IMR-90 (cell line): ENCODE data around the gene UBXN1. TPM values are rescaled to one million over a fixed set of nuclear protein-coding genes. Genes with fewer than 3 reads are reported as not detected.

Source experiments
- ATAC-seq: fragments of 200-7000 bp; cut with Tn5 transposase; 2 replicates; pipeline ENCODE4 v1.9.1; 2020; ENCODE audit warnings: low read depth, mild to moderate bottlenecking, moderate library complexity
- BruUV-seq: library from RNA; stranded (reverse); fragments of 400-500 nt; replicated peaks from 2 replicates; lab custom pipeline; 2021; lab: Mats Ljungman, UMichigan
- CTCF ChIA-PET: fragments of 300-600 bp; formaldehyde crosslinking; extraction: SDS; loops from one replicate; lab custom pipeline; 2021; ENCODE audit warnings: antibody characterized with exemption; lab: Yijun Ruan, JAX
- POLR2A ChIA-PET: fragments of 300-600 bp; sonication (Branson Sonifier 250); formaldehyde crosslinking; loops from one replicate; lab custom pipeline; 2022; ENCODE audit warnings: antibody characterized with exemption; ENCODE audit not compliant: unreplicated experiment; lab: Charles Lee
- DNase-seq: peaks from one replicate; pipeline ENCODE4 v3.0.0; 2013
- H2AFZ ChIP-seq: replicated peaks from 2 replicates; pipeline ENCODE3; 2013; ENCODE audit warnings: low read length, mild to moderate bottlenecking; ENCODE audit not compliant: poor library complexity
- H2AK5ac ChIP-seq: 2 replicates; pipeline ENCODE4 v1.6.1; 2013; ENCODE audit warnings: low read depth, low read length, inconsistent platforms
- H2AK9ac ChIP-seq: replicated peaks from 2 replicates; pipeline ENCODE3; 2013; ENCODE audit warnings: mild to moderate bottlenecking, low read depth, low read length, moderate library complexity; ENCODE audit not compliant: poor library complexity
- H2BK120ac ChIP-seq: 2 replicates; pipeline ENCODE4 v1.6.1; 2013; ENCODE audit warnings: low read depth, low read length, inconsistent platforms
- H2BK15ac ChIP-seq: 3 replicates; pipeline ENCODE4 v1.6.1; 2013; ENCODE audit warnings: low read depth, low read length, inconsistent platforms
- H2BK20ac ChIP-seq: 2 replicates; pipeline ENCODE4 v1.6.1; 2013; ENCODE audit warnings: low read depth, mild to moderate bottlenecking, inconsistent platforms, low read length, moderate library complexity
- H2BK5ac ChIP-seq: 2 replicates; pipeline ENCODE4 v1.6.1; 2013; ENCODE audit warnings: mild to moderate bottlenecking, low read depth, low read length, inconsistent platforms; ENCODE audit not compliant: poor library complexity, severe bottlenecking
- H3K14ac ChIP-seq: replicated peaks from 2 replicates; pipeline ENCODE4 v1.6.1; 2013; ENCODE audit warnings: low read depth, low read length, inconsistent platforms
- H3K18ac ChIP-seq: 2 replicates; pipeline ENCODE4 v1.6.1; 2013; ENCODE audit warnings: low read depth, low read length, control low read depth
- H3K23ac ChIP-seq: 2 replicates; pipeline ENCODE4 v1.6.1; 2013; ENCODE audit warnings: low read depth, low read length, inconsistent platforms
- H3K27ac ChIP-seq: 2 replicates; pipeline ENCODE4 v1.5.1; 2013; ENCODE audit warnings: mild to moderate bottlenecking, control low read depth, low read length; ENCODE audit not compliant: insufficient read depth
- H3K27me3 ChIP-seq: 2 replicates; pipeline ENCODE4 v1.6.1; 2013; ENCODE audit warnings: low read length; ENCODE audit not compliant: control insufficient read depth, insufficient read depth
- H3K36me3 ChIP-seq: 2 replicates; pipeline ENCODE4 v1.6.1; 2013; ENCODE audit warnings: low read length, mixed read lengths; ENCODE audit not compliant: control insufficient read depth, insufficient read depth
- H3K4ac ChIP-seq: 2 replicates; pipeline ENCODE4 v1.6.1; 2013; ENCODE audit warnings: low read depth, low read length, inconsistent platforms
- H3K4me1 ChIP-seq: 2 replicates; pipeline ENCODE4 v1.6.1; 2013; ENCODE audit warnings: low read length, mixed read lengths; ENCODE audit not compliant: control insufficient read depth, insufficient read depth
- H3K4me2 ChIP-seq: 2 replicates; pipeline ENCODE4 v1.6.1; 2013; ENCODE audit warnings: low read depth, mild to moderate bottlenecking, control low read depth, low read length, moderate library complexity
- H3K4me3 ChIP-seq: 2 replicates; pipeline ENCODE4 v1.5.1; 2013; ENCODE audit warnings: low read depth, mild to moderate bottlenecking, control low read depth, low read length, moderate library complexity; ENCODE audit not compliant: insufficient read depth
- H3K56ac ChIP-seq: 2 replicates; pipeline ENCODE4 v1.6.1; 2013; ENCODE audit warnings: low read length, inconsistent platforms; ENCODE audit not compliant: insufficient read depth; ENCODE audit errors: extremely low read depth
- H3K79me1 ChIP-seq, 2 experiments: 2 replicates each; pipeline ENCODE4 v1.6.1; 2013; ENCODE audit warnings: low read length in 2 of 2, inconsistent platforms in 1 of 2, low read depth in 1 of 2
- H3K9ac ChIP-seq: 2 replicates; pipeline ENCODE4 v1.6.1; 2013; ENCODE audit warnings: low read depth, low read length, control low read depth
- H3K9me1 ChIP-seq: 2 replicates; pipeline ENCODE4 v1.6.1; 2013; ENCODE audit warnings: low read length, inconsistent platforms; ENCODE audit not compliant: insufficient read depth
- H3K9me3 ChIP-seq: 2 replicates; pipeline ENCODE4 v1.6.1; 2013; ENCODE audit warnings: low read length; ENCODE audit not compliant: control insufficient read depth, insufficient read depth
- H4K20me1 ChIP-seq: 2 replicates; pipeline ENCODE4 v1.6.1; 2013; ENCODE audit warnings: low read length, inconsistent platforms; ENCODE audit not compliant: insufficient read depth
- H4K5ac ChIP-seq: 2 replicates; pipeline ENCODE4 v1.6.1; 2013; ENCODE audit warnings: mild to moderate bottlenecking, low read depth, low read length, control low read depth
- H4K8ac ChIP-seq, 2 experiments: 2 replicates each; pipeline ENCODE4 v1.6.1; 2013; ENCODE audit warnings: low read depth in 2 of 2, low read length in 2 of 2, control low read depth in 1 of 2, inconsistent platforms in 1 of 2
- H4K91ac ChIP-seq: 2 replicates; pipeline ENCODE4 v1.6.1; 2013; ENCODE audit warnings: low read depth, low read length, inconsistent platforms; ENCODE audit not compliant: insufficient read depth
- CEBPB ChIP-seq: IDR thresholded peaks from 2 replicates; pipeline ENCODE4 v1.6.1; 2012; ENCODE audit warnings: low read depth, low read length, improper control_type of control experiment
- CHD1 ChIP-seq: IDR thresholded peaks from 2 replicates; pipeline ENCODE4 v1.6.1; 2012; ENCODE audit warnings: low read depth, low read length, improper control_type of control experiment
- ELK1 ChIP-seq: fragments of 150-350 bp; IDR thresholded peaks from 2 replicates; pipeline ENCODE4 v1.6.1; 2016; ENCODE audit warnings: low read depth, mild to moderate bottlenecking, low read length, moderate library complexity, borderline replicate concordance
- FOS ChIP-seq: fragments of 150-350 bp; IDR thresholded peaks from 2 replicates; pipeline ENCODE4 v1.6.1; 2016; ENCODE audit warnings: low read depth, low read length
- MAFK ChIP-seq: IDR thresholded peaks from 2 replicates; pipeline ENCODE4 v1.6.1; 2012; ENCODE audit warnings: low read depth, low read length, improper control_type of control experiment
- MAZ ChIP-seq: IDR thresholded peaks from 2 replicates; pipeline ENCODE4 v1.6.1; 2012; ENCODE audit warnings: low read depth, mild to moderate bottlenecking, low read length, improper control_type of control experiment, moderate library complexity, borderline replicate concordance
- MXI1 ChIP-seq: IDR thresholded peaks from 2 replicates; pipeline ENCODE4 v1.6.1; 2012; ENCODE audit warnings: low read depth, mild to moderate bottlenecking, low read length, moderate library complexity, borderline replicate concordance
- NFE2L2 ChIP-seq: fragments of 150-350 bp; IDR thresholded peaks from 2 replicates; pipeline ENCODE4 v1.6.1; 2016; ENCODE audit warnings: low read depth, mild to moderate bottlenecking, low read length
- POLR2A ChIP-seq: IDR thresholded peaks from 2 replicates; pipeline ENCODE4 v1.6.1; 2012; ENCODE audit warnings: mild to moderate bottlenecking, low read depth, low read length
- RCOR1 ChIP-seq: IDR thresholded peaks from 2 replicates; pipeline ENCODE4 v1.6.1; 2012; ENCODE audit warnings: mild to moderate bottlenecking, low read length, improper control_type of control experiment; ENCODE audit not compliant: insufficient replicate concordance
- SMC3 ChIP-seq: fragments of 150-350 bp; IDR thresholded peaks from 2 replicates; pipeline ENCODE4 v1.6.1; 2016; ENCODE audit warnings: low read depth, mild to moderate bottlenecking, antibody characterized with exemption, low read length, moderate library complexity
- USF2 ChIP-seq: fragments of 150-350 bp; IDR thresholded peaks from 2 replicates; pipeline ENCODE4 v1.6.1; 2017; ENCODE audit warnings: mild to moderate bottlenecking, antibody characterized with exemption, low read length, low read depth
- WGBS, 2 experiments: methylation state at CpG; one replicate each; pipeline versions ENCODE4 v1.1.5 to v1.1.7; 2013; ENCODE audit warnings: missing lambda C conversion rate in 2 of 2; ENCODE audit not compliant: insufficient read length in 1 of 2; ENCODE audit errors: extremely low coverage in 2 of 2; 5-methylcytosine and 5-hydroxymethylcytosine counted together
- dilution Hi-C: fragments of 300-500 bp; cut with HindIII; formaldehyde crosslinking; loops from one replicate; pipeline ENCODE4 v1.14.3; 2018; ENCODE audit warnings: low sequenced_read_pairs; ENCODE audit not compliant: unreplicated experiment
- in situ Hi-C: fragments of 300-500 bp; cut with MboI; formaldehyde crosslinking; loops from 3 replicates; pipeline ENCODE4 v1.14.3; 2019; ENCODE audit warnings: low sequenced_read_pairs, inconsistent platforms, mixed read lengths
- intact Hi-C: fragments of 100-400 bp; cut with micrococcal nuclease; formaldehyde crosslinking; loops from 2 replicates; pipeline ENCODE4 v1.10.0; 2022
- polyA plus RNA-seq, 3 experiments: library from polyadenylated mRNA; depleted of rRNA; stranded (reverse); fragments of >200 nt; gene quantifications; 2 replicates each; pipeline ENCODE4 v1.2.3, GENCODE V29; 2012; ENCODE audit warnings: low replicate concordance in 1 of 3
- total RNA-seq: library from RNA; depleted of rRNA; stranded (reverse); fragments of >200 nt; gene quantifications from 2 replicates; pipeline ENCODE4 v1.2.3, GENCODE V29; 2012

UBXN1 gene
- total and polyA plus RNA-seq, 2 of the 4 experiments (the other 2 are of a cell fraction) = 50.0 to 81.6 TPM

- ATAC-seq (no peak), DNase-seq (no peak)
- H2AK9ac ChIP-seq = no peak overlapping the region
- H2BK5ac ChIP-seq = no peak overlapping the region
- H4K20me1 ChIP-seq = no peaks in the 10 kb centered on the region
- H4K91ac ChIP-seq = no peak overlapping the region
- ChIA-PET POLR2A (no interaction called here), CTCF (no interaction called here)
- in situ Hi-C loops = no loop called here
- H3K27ac ChIP-seq = no peak overlapping the region
- H3K56ac ChIP-seq = no peak overlapping the region
- peaks cover 8% of the 10 kb centered on the region for H3K4me1 ChIP-seq
- dilution Hi-C loops = no loop called here
- no peaks in the 10 kb centered on the region for H3K9me3 ChIP-seq
- no peak overlapping the region for H2BK15ac ChIP-seq
- H3K18ac ChIP-seq = no peak overlapping the region
- peak overlapping the region; percentile 16; the same call in 1 of the 2 replicates for H2AK5ac ChIP-seq
- intact Hi-C loops = no loop called here
- H3K23ac ChIP-seq = no peak overlapping the region
- no peak overlapping the region for H3K4me3 ChIP-seq
- TF ChIP-seq MAFK = no peak
- TF ChIP-seq CHD1 = no peak
- no peak for TF ChIP-seq RCOR1
- TF ChIP-seq SMC3 = no peak
- TF ChIP-seq POLR2A = no peak
- TF ChIP-seq MAZ = no peak
- no peak for TF ChIP-seq ELK1
- no peak for TF ChIP-seq USF2
- no peak for TF ChIP-seq FOS
- TF ChIP-seq CEBPB = no peak
- no peak for TF ChIP-seq NFE2L2
- no peak for TF ChIP-seq MXI1
- H3K14ac ChIP-seq = no peak overlapping the region
- WGBS, 2 experiments = 84% methylated on average over 3 of the region's 7 CpGs; no CpG with 5 or more reads in 1 of the 2 experiments
- no peak overlapping the region for H3K9ac ChIP-seq
- H3K9me1 ChIP-seq = peaks cover 4% of the 10 kb centered on the region; the same call in 1 of the 2 replicates
- no TSS peak for BruUV-seq
- H3K36me3 ChIP-seq = peaks cover 4% of the 10 kb centered on the region
- no peak overlapping the region for H2AFZ ChIP-seq
- H3K4me2 ChIP-seq = no peak overlapping the region
- H3K4ac ChIP-seq = no peak overlapping the region
- H4K8ac ChIP-seq = no peak overlapping the region
- no peak overlapping the region for H2BK120ac ChIP-seq
- peaks cover 5 to 19% of the 10 kb centered on the region in 2 experiments; a peak in 3 of 4 replicates for H3K79me1 ChIP-seq
- no peak overlapping the region for H2BK20ac ChIP-seq
- H4K5ac ChIP-seq = no peak overlapping the region
- no peaks in the 10 kb centered on the region for H3K27me3 ChIP-seq
Measured at GRCh38 chr11:62682518-62682917, 3.6 kb upstream of the UBXN1 start.
